ENCODE data around the gene PRKN.

Gene PRKN

GRCh38 chr6:161876231-161876630, 851.3 kb downstream of the PRKN start:
- no peak for ATAC-seq
- TF ChIP-seq BACH2 (CRISPR knock-in tag; IDR thresholded peaks at IDR 0.05; ENCODE audit: borderline replicate concordance), result no peak
- no peak for TF ChIP-seq TSHZ2 (CRISPR knock-in tag; IDR thresholded peaks at IDR 0.05)

GRCh38 chr6:161870236-161870901, 857.2 kb downstream of the PRKN start:
- TF ChIP-seq, protein P1, sequence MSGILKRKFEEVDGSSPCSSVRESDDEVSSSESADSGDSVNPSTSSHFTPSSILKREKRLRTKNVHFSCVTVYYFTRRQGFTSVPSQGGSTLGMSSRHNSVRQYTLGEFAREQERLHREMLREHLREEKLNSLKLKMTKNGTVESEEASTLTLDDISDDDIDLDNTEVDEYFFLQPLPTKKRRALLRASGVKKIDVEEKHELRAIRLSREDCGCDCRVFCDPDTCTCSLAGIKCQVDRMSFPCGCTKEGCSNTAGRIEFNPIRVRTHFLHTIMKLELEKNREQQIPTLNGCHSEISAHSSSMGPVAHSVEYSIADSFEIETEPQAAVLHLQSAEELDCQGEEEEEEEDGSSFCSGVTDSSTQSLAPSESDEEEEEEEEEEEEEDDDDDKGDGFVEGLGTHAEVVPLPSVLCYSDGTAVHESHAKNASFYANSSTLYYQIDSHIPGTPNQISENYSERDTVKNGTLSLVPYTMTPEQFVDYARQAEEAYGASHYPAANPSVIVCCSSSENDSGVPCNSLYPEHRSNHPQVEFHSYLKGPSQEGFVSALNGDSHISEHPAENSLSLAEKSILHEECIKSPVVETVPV (CRISPR knock-in tag; IDR thresholded peaks at IDR 0.05), result no peak
- TF ChIP-seq SNAI2 (CRISPR knock-in tag; IDR thresholded peaks at IDR 0.05) (no peak), BACH2 (CRISPR knock-in tag; IDR thresholded peaks at IDR 0.05; ENCODE audit: borderline replicate concordance) (no peak), TCF4 (CRISPR knock-in tag; IDR thresholded peaks at IDR 0.05; ENCODE audit: borderline replicate concordance) (no peak), ZFP3 (CRISPR knock-in tag; IDR thresholded peaks at IDR 0.05) (no peak), RARB (CRISPR knock-in tag; IDR thresholded peaks at IDR 0.05) (no peak), ZNF8 (CRISPR knock-in tag; IDR thresholded peaks at IDR 0.05) (no peak), TOX (CRISPR knock-in tag; IDR thresholded peaks at IDR 0.05; ENCODE audit: borderline replicate concordance) (no peak), TSHZ2 (CRISPR knock-in tag; IDR thresholded peaks at IDR 0.05) (no peak)
- TF ChIP-seq, protein P2, sequence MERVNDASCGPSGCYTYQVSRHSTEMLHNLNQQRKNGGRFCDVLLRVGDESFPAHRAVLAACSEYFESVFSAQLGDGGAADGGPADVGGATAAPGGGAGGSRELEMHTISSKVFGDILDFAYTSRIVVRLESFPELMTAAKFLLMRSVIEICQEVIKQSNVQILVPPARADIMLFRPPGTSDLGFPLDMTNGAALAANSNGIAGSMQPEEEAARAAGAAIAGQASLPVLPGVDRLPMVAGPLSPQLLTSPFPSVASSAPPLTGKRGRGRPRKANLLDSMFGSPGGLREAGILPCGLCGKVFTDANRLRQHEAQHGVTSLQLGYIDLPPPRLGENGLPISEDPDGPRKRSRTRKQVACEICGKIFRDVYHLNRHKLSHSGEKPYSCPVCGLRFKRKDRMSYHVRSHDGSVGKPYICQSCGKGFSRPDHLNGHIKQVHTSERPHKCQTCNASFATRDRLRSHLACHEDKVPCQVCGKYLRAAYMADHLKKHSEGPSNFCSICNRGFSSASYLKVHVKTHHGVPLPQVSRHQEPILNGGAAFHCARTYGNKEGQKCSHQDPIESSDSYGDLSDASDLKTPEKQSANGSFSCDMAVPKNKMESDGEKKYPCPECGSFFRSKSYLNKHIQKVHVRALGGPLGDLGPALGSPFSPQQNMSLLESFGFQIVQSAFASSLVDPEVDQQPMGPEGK (CRISPR knock-in tag; IDR thresholded peaks at IDR 0.05; ENCODE audit: borderline replicate concordance), result no peak
- TF ChIP-seq, protein P3, sequence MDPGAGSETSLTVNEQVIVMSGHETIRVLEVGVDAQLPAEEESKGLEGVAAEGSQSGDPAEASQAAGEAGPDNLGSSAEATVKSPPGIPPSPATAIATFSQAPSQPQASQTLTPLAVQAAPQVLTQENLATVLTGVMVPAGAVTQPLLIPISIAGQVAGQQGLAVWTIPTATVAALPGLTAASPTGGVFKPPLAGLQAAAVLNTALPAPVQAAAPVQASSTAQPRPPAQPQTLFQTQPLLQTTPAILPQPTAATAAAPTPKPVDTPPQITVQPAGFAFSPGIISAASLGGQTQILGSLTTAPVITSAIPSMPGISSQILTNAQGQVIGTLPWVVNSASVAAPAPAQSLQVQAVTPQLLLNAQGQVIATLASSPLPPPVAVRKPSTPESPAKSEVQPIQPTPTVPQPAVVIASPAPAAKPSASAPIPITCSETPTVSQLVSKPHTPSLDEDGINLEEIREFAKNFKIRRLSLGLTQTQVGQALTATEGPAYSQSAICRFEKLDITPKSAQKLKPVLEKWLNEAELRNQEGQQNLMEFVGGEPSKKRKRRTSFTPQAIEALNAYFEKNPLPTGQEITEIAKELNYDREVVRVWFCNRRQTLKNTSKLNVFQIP (CRISPR knock-in tag; IDR thresholded peaks at IDR 0.05; ENCODE audit: borderline replicate concordance, low read depth), result no peak
- no peak for ATAC-seq

DNA sequence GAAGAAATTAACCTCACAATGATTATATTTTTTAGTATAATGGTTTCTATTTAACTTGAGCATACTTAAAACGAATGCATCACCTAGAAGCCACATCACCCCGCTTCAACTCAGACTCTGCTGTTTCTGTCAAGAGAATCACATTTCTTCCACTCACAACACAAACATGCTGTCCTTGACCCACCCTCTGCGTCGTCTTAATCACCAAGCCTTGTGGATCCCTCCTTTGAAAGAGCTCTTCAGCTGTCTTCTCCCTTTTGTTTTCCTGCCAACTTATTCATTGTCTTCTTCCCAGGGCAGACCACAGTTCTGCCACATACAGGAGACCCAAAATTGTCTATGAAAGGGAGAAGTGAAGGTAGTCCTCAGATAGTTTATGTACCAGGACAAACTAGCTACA, 858.1 kb downstream of the PRKN start:
- ATAC-seq, result no peak
- TF ChIP-seq TCF4 (CRISPR knock-in tag; IDR thresholded peaks at IDR 0.05; ENCODE audit: borderline replicate concordance) (no peak), RARB (CRISPR knock-in tag; IDR thresholded peaks at IDR 0.05) (no peak), ZFP3 (CRISPR knock-in tag; IDR thresholded peaks at IDR 0.05) (no peak), ISL1 (CRISPR knock-in tag; IDR thresholded peaks at IDR 0.05) (no peak), ZNF565 (CRISPR knock-in tag; conservative IDR thresholded peaks at IDR 0.05; ENCODE audit: low read depth) (no peak), TSHZ2 (CRISPR knock-in tag; IDR thresholded peaks at IDR 0.05) (no peak), TOX (CRISPR knock-in tag; IDR thresholded peaks at IDR 0.05; ENCODE audit: borderline replicate concordance) (no peak), CSDC2 (CRISPR knock-in tag; IDR thresholded peaks at IDR 0.05) (no peak), ESRRG (CRISPR knock-in tag; IDR thresholded peaks at IDR 0.05) (no peak), PPARA (CRISPR knock-in tag; IDR thresholded peaks at IDR 0.05; ENCODE audit: borderline replicate concordance) (no peak), SNAI2 (CRISPR knock-in tag; IDR thresholded peaks at IDR 0.05) (no peak), OSR1 (CRISPR knock-in tag; IDR thresholded peaks at IDR 0.05) (no peak)
- TF ChIP-seq, protein P4, sequence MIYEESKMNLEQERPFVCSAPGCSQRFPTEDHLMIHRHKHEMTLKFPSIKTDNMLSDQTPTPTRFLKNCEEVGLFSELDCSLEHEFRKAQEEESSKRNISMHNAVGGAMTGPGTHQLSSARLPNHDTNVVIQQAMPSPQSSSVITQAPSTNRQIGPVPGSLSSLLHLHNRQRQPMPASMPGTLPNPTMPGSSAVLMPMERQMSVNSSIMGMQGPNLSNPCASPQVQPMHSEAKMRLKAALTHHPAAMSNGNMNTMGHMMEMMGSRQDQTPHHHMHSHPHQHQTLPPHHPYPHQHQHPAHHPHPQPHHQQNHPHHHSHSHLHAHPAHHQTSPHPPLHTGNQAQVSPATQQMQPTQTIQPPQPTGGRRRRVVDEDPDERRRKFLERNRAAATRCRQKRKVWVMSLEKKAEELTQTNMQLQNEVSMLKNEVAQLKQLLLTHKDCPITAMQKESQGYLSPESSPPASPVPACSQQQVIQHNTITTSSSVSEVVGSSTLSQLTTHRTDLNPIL (CRISPR knock-in tag; IDR thresholded peaks at IDR 0.05; ENCODE audit: low read depth), result no peak
- TF ChIP-seq, protein P1 (CRISPR knock-in tag; IDR thresholded peaks at IDR 0.05), result no peak

All from SK-N-SH treated with all-trans-retinoic acid at 6 μM for 48 hours (cell line).